Measurements from ENCODE around the gene CDH23. TPM values are rescaled to one million over a fixed set of nuclear protein-coding genes. Genes with fewer than 3 reads are reported as not detected.

CDH23 gene
- total RNA-seq, 1 donor from 2014 or later: 10.3 TPM

GRCh38 chr10:71763352-71764127 is 366.8 kb downstream of the CDH23 start:
- Histone ChIP-seq H3K4me1 (peaks cover 93% of the 10 kb centered on the region), H3K4me3 (no peak overlapping the region), H3K36me3 (peaks cover 0 to 24% of the 10 kb centered on the region in 2 donors), H3K9me3 (no peaks in the 10 kb centered on the region), H3K27me3 (no peaks in the 10 kb centered on the region), H3K27ac (no peak overlapping the region)
- intact Hi-C loops (cut with DNase I): no loop called here
- DNase-seq (ENCODE audit: extremely low spot score in 2 of 2): no peak
- no peak for TF ChIP-seq CTCF (IDR thresholded peaks at IDR 0.05)

- DNase-seq (ENCODE audit: extremely low spot score in 2 of 2): no peak
- H3K27me3 ChIP-seq: no peaks in the 10 kb centered on the region
- peak overlapping the region; percentile 99 for H3K27ac ChIP-seq
- intact Hi-C loops (cut with DNase I): no loop called here
- TF ChIP-seq POLR2A (IDR thresholded peaks at IDR 0.05) (no peak), POLR2AphosphoS5 (IDR thresholded peaks at IDR 0.05; ENCODE audit: insufficient read depth in 1 of 2, low read depth in 1 of 2) (no peak), CTCF (IDR thresholded peaks at IDR 0.05) (no peak)
- H3K4me1 ChIP-seq: peaks cover 100% of the 10 kb centered on the region
- no peaks in the 10 kb centered on the region for H3K9me3 ChIP-seq
- peak overlapping the region in 1 of 2 donors; percentile 2 for H3K4me3 ChIP-seq
- H3K36me3 ChIP-seq: peaks cover 0 to 15% of the 10 kb centered on the region in 2 donors
Measured at GRCh38 chr10:71765176-71765904, 368.6 kb downstream of the CDH23 start.

DNA sequence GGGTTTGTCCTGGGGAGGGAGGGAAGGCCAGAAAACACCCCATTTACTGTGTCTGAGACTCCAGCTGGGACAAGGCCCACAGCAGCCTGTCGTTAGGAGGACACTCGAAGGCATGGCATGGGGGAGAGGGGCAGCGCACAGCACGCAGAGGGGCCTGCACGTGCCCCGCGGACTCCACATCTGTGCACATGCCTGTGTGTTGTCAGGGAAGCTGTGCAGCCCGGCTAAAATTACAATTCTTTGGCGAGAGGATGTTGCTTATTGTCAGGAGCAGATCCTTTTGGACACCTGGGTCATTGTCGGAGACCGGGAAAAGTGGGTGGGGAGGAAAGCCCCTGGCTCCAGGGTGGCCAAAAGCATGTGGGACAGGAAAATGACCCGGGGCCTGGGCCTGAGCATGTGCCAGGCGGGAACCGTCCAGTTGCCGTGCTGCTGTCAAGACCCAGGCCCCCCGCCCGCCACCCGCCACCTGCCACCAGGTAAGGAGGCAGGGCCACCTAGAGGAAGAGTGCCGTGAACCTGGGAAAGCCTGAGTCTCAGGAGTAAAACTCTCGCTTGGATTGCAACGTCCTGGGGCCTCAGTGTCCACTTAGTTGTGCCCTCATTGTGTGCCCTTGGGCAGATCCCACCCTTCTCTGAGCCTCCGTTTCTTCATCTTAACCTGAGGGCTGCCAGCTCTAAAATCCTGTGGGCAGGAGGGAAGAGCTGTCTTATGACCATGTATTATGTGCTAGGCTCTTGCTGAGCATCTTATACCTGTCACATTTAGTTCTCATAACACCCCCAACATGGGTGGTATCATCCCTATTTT is 369.4 kb downstream of the CDH23 start:
- TF ChIP-seq CTCF (IDR thresholded peaks at IDR 0.05) (no peak), POLR2AphosphoS5 (IDR thresholded peaks at IDR 0.05; ENCODE audit: insufficient read depth in 1 of 2, low read depth in 1 of 2) (no peak), POLR2A (IDR thresholded peaks at IDR 0.05) (no peak)
- DNase-seq (ENCODE audit: extremely low spot score in 2 of 2): no peak
- H3K27me3 ChIP-seq: no peaks in the 10 kb centered on the region
- peaks cover 0 to 7% of the 10 kb centered on the region in 2 donors for H3K36me3 ChIP-seq
- H3K4me1 ChIP-seq: peaks cover 100% of the 10 kb centered on the region
- H3K4me3 ChIP-seq: peak overlapping the region in 1 of 2 donors; percentile 2
- intact Hi-C loops (cut with DNase I): no loop called here
- no peaks in the 10 kb centered on the region for H3K9me3 ChIP-seq
- peak overlapping the region; percentile 99 for H3K27ac ChIP-seq

- H3K27me3 ChIP-seq: no peaks in the 10 kb centered on the region
- intact Hi-C loops (cut with DNase I): no loop called here
- H3K4me1 ChIP-seq: peaks cover 100% of the 10 kb centered on the region
- H3K27ac ChIP-seq: peak overlapping the region; percentile 99
- no peak for DNase-seq (ENCODE audit: extremely low spot score in 2 of 2)
- TF ChIP-seq POLR2AphosphoS5 (IDR thresholded peaks at IDR 0.05; ENCODE audit: insufficient read depth in 1 of 2, low read depth in 1 of 2) (peak in 1 of 2 donors; percentile 43), CTCF (IDR thresholded peaks at IDR 0.05) (no peak), POLR2A (IDR thresholded peaks at IDR 0.05) (no peak)
- H3K36me3 ChIP-seq: no peaks in the 10 kb centered on the region
- H3K9me3 ChIP-seq: no peaks in the 10 kb centered on the region
- no peak overlapping the region for H3K4me3 ChIP-seq
Measured at GRCh38 chr10:71766717-71767419, 370.1 kb downstream of the CDH23 start.

Measured in vagina (tissue), 2 donors.